Measurements from ENCODE around the gene OR6C75. TPM values are rescaled to one million over a fixed set of nuclear protein-coding genes. Genes with fewer than 3 reads are reported as not detected.
"Not testable (repeated sequence)": the region's sequence is repeated elsewhere in the genome, so short reads cannot be mapped to it uniquely, and the experiment has no call there.

The OR6C75 gene
- total RNA-seq, 1 experiment from 2014 or later = not detected

GRCh38 chr12:55407866-55408265 lies 45.1 kb downstream of the OR6C75 start:
- intact Hi-C loops (cut with micrococcal nuclease) = no loop called here
- H3K4me3 ChIP-seq (ENCODE audit: low read length) = no peak overlapping the region
- H3K4me2 ChIP-seq (ENCODE audit: low read length) = no peak overlapping the region
- no peaks in the 10 kb centered on the region for H3K9me3 ChIP-seq (ENCODE audit: low read length)
- no peak overlapping the region for H2AFZ ChIP-seq (ENCODE audit: low read length)
- no peak for TF ChIP-seq EZH2phosphoT487 (IDR thresholded peaks at IDR 0.05; ENCODE audit: borderline replicate concordance, low read length)
- TF ChIP-seq, protein P1, sequence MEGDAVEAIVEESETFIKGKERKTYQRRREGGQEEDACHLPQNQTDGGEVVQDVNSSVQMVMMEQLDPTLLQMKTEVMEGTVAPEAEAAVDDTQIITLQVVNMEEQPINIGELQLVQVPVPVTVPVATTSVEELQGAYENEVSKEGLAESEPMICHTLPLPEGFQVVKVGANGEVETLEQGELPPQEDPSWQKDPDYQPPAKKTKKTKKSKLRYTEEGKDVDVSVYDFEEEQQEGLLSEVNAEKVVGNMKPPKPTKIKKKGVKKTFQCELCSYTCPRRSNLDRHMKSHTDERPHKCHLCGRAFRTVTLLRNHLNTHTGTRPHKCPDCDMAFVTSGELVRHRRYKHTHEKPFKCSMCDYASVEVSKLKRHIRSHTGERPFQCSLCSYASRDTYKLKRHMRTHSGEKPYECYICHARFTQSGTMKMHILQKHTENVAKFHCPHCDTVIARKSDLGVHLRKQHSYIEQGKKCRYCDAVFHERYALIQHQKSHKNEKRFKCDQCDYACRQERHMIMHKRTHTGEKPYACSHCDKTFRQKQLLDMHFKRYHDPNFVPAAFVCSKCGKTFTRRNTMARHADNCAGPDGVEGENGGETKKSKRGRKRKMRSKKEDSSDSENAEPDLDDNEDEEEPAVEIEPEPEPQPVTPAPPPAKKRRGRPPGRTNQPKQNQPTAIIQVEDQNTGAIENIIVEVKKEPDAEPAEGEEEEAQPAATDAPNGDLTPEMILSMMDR (conservative IDR thresholded peaks at IDR 0.05; ENCODE audit: low read depth, low read length) = no peak
- no peak for TF ChIP-seq EZH2 (IDR thresholded peaks at IDR 0.05; ENCODE audit: low read length, unreplicated experiment)
- H3K9ac ChIP-seq (ENCODE audit: low read length) = no peak overlapping the region
- H3K79me2 ChIP-seq (ENCODE audit: low read length) = no peaks in the 10 kb centered on the region
- no peaks in the 10 kb centered on the region for H3K36me3 ChIP-seq (ENCODE audit: low read depth, low read length)
- H3F3A ChIP-seq (ENCODE audit: low read length, unreplicated experiment) = no peaks in the 10 kb centered on the region
- no peaks in the 10 kb centered on the region for H4K20me1 ChIP-seq (ENCODE audit: low read length)
- no TSS peak for BruUV-seq (replicated peaks)
- ATAC-seq = no peak
- H3K27ac ChIP-seq (ENCODE audit: low read length) = no peak overlapping the region
- H3K9me2 ChIP-seq (replicated peaks; ENCODE audit: low read length) = no peaks in the 10 kb centered on the region
- H3K27me3 ChIP-seq (ENCODE audit: low read length) = no peaks in the 10 kb centered on the region
- DNase-seq = no peak
- no peaks in the 10 kb centered on the region for H3K4me1 ChIP-seq (ENCODE audit: insufficient read depth, low read length)
- ChIA-PET POLR2A (ENCODE audit: unreplicated experiment) (no interaction called here), CTCF (no interaction called here)

DNA sequence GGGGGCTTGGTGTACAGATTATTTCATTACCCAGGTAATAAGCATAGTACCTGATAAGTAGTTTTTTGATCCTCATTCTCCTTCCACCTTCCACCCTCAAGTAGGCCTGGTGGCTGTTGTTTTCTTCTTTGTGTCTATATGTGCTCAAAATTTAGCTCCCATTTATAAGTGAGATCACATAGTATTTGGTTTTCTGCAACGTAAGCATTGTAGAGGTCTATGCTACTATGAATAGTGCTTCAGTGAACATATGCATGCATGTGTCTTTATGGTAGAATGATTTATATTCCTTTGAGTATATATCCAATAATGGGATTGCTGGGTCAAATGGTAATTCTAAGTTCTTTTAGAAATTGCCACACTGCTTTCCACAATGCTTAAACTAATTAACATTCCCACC lies 46.4 kb downstream of the OR6C75 start:
- H3K79me2 ChIP-seq (ENCODE audit: low read length); H3K9me2 ChIP-seq (replicated peaks; ENCODE audit: low read length); H3K4me2 ChIP-seq (ENCODE audit: low read length); H3K9ac ChIP-seq (ENCODE audit: low read length); H3K36me3 ChIP-seq (ENCODE audit: low read depth, low read length); H3F3A ChIP-seq (ENCODE audit: low read length, unreplicated experiment); DNase-seq; BruUV-seq (replicated peaks); H3K9me3 ChIP-seq (ENCODE audit: low read length); H3K4me1 ChIP-seq (ENCODE audit: insufficient read depth, low read length); ATAC-seq; CTCF ChIA-PET; H4K20me1 ChIP-seq (ENCODE audit: low read length); POLR2A ChIA-PET (ENCODE audit: unreplicated experiment); H3K27ac ChIP-seq (ENCODE audit: low read length); H2AFZ ChIP-seq (ENCODE audit: low read length); H3K27me3 ChIP-seq (ENCODE audit: low read length); H3K4me3 ChIP-seq (ENCODE audit: low read length); intact Hi-C loops (cut with micrococcal nuclease): not testable (repeated sequence)

GRCh38 chr12:55412138-55412537 lies 49.4 kb downstream of the OR6C75 start:
- H3K4me2 ChIP-seq (ENCODE audit: low read length); H3K9ac ChIP-seq (ENCODE audit: low read length); H3K36me3 ChIP-seq (ENCODE audit: low read depth, low read length); H3F3A ChIP-seq (ENCODE audit: low read length, unreplicated experiment); H3K79me2 ChIP-seq (ENCODE audit: low read length); H4K20me1 ChIP-seq (ENCODE audit: low read length); H3K4me1 ChIP-seq (ENCODE audit: insufficient read depth, low read length); H3K27ac ChIP-seq (ENCODE audit: low read length); CTCF ChIA-PET; H3K9me2 ChIP-seq (replicated peaks; ENCODE audit: low read length); H2AFZ ChIP-seq (ENCODE audit: low read length); H3K4me3 ChIP-seq (ENCODE audit: low read length); POLR2A ChIA-PET (ENCODE audit: unreplicated experiment); BruUV-seq (replicated peaks); DNase-seq; intact Hi-C loops (cut with micrococcal nuclease); H3K9me3 ChIP-seq (ENCODE audit: low read length); ATAC-seq: not testable (repeated sequence)
- H3K27me3 ChIP-seq (ENCODE audit: low read length) = peaks cover 20% of the 10 kb centered on the region

DNA sequence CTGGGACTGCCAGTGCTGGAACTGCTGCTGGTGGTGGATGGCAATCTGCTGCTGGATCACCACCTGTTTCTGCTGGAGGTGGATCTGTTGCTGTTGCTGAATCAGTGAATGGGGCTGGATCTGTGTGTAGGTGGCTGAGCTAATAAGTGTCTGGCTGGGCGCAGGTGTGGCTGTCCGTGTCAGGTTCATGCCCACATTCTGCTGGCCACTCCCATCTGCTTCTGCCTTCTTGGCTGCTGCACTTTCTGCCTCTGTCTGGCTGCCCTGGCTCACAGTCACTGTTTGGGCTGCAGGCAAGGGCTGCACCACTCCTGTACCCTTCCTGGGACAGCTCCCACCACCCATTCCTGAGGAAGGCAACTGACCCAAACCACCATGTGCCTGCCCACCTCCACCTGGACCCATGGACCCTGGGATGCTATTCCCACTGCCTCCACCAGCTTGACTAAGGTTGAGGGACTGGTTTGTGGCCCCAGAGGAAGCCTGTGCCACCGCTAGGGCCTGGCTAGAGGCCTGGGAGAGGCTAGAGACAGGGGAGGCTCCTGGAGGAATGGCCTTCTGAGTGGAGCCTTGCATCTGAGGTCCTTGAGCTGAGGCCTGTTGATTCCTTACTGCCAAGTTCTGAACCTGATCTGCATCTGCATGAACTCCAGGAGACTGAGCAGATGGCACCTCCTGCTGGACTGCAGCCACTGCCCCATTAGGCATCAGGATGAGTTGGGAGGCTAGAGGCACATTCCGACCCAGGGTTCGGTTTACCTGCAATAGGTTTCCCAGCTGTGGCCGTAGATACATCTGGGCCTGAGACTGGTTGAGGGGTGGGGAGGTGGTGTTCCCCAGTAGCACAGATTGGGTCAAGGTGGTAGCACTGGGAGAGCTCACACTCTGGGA lies 51.0 kb downstream of the OR6C75 start:
- H2AFZ ChIP-seq (ENCODE audit: low read length); H3K4me1 ChIP-seq (ENCODE audit: insufficient read depth, low read length); BruUV-seq (replicated peaks); H3K27ac ChIP-seq (ENCODE audit: low read length); H3K79me2 ChIP-seq (ENCODE audit: low read length); CTCF ChIA-PET; H3F3A ChIP-seq (ENCODE audit: low read length, unreplicated experiment); ATAC-seq; POLR2A ChIA-PET (ENCODE audit: unreplicated experiment); H3K9me2 ChIP-seq (replicated peaks; ENCODE audit: low read length); H3K9me3 ChIP-seq (ENCODE audit: low read length); DNase-seq; intact Hi-C loops (cut with micrococcal nuclease); H3K4me3 ChIP-seq (ENCODE audit: low read length); H3K36me3 ChIP-seq (ENCODE audit: low read depth, low read length); H4K20me1 ChIP-seq (ENCODE audit: low read length); H3K9ac ChIP-seq (ENCODE audit: low read length); H3K4me2 ChIP-seq (ENCODE audit: low read length): not testable (repeated sequence)
- H3K27me3 ChIP-seq (ENCODE audit: low read length) = peaks cover 26% of the 10 kb centered on the region

GRCh38 chr12:55414396-55414823 lies 51.6 kb downstream of the OR6C75 start:
- ATAC-seq = not testable (repeated sequence)

DNA sequence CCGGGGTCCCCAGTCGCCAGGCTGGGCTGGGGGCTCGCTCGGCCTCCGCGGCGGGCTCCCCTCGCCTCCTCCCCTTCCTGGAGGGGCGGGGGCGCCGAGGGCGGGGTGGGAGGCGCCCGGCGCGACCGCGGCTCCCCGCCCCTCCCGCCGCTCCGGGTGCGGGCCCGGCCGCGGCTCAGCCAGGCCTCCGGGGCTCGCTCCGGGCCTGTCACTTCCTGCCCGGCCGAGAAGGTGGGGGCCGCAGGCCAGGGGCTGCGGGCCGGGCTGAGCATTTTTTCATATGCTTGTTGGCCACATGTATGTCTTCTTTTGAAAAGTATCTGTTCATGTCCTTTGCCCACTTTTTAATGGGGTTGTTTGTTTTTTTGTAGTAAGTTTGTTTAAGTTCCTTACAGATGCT lies 52.1 kb downstream of the OR6C75 start:
- BruUV-seq (replicated peaks); DNase-seq; H2AFZ ChIP-seq (ENCODE audit: low read length); intact Hi-C loops (cut with micrococcal nuclease); H3K4me3 ChIP-seq (ENCODE audit: low read length); H3K27ac ChIP-seq (ENCODE audit: low read length); H3K36me3 ChIP-seq (ENCODE audit: low read depth, low read length); H3F3A ChIP-seq (ENCODE audit: low read length, unreplicated experiment); H3K9ac ChIP-seq (ENCODE audit: low read length); ATAC-seq; H3K9me2 ChIP-seq (replicated peaks; ENCODE audit: low read length); H4K20me1 ChIP-seq (ENCODE audit: low read length); H3K79me2 ChIP-seq (ENCODE audit: low read length); H3K9me3 ChIP-seq (ENCODE audit: low read length); POLR2A ChIA-PET (ENCODE audit: unreplicated experiment); H3K4me2 ChIP-seq (ENCODE audit: low read length); H3K4me1 ChIP-seq (ENCODE audit: insufficient read depth, low read length); CTCF ChIA-PET: not testable (repeated sequence)
- H3K27me3 ChIP-seq (ENCODE audit: low read length) = peaks cover 26% of the 10 kb centered on the region

More at GRCh38 chr12:55414396-55414823, 51.6 kb downstream of the OR6C75 start:
- BruUV-seq (replicated peaks); DNase-seq; H3K27ac ChIP-seq (ENCODE audit: low read length); H3F3A ChIP-seq (ENCODE audit: low read length, unreplicated experiment); H2AFZ ChIP-seq (ENCODE audit: low read length); POLR2A ChIA-PET (ENCODE audit: unreplicated experiment); H3K36me3 ChIP-seq (ENCODE audit: low read depth, low read length); H3K79me2 ChIP-seq (ENCODE audit: low read length); CTCF ChIA-PET; H3K4me2 ChIP-seq (ENCODE audit: low read length); H4K20me1 ChIP-seq (ENCODE audit: low read length); H3K9ac ChIP-seq (ENCODE audit: low read length); intact Hi-C loops (cut with micrococcal nuclease); H3K9me2 ChIP-seq (replicated peaks; ENCODE audit: low read length); H3K4me1 ChIP-seq (ENCODE audit: insufficient read depth, low read length); H3K4me3 ChIP-seq (ENCODE audit: low read length); H3K9me3 ChIP-seq (ENCODE audit: low read length): not testable (repeated sequence)
- peaks cover 26% of the 10 kb centered on the region for H3K27me3 ChIP-seq (ENCODE audit: low read length)
